NCI-H2107 treated with DMSO at 0.1 percent for 48 hours (cell line): ENCODE measurements around the gene KCNQ2.

ENCODE experiments used
- DNase-seq: peaks from one replicate; lab custom pipeline; 2025; ENCODE audit not compliant: unreplicated experiment; lab: John Stamatoyannopoulos, UW

KCNQ2 gene

DNA sequence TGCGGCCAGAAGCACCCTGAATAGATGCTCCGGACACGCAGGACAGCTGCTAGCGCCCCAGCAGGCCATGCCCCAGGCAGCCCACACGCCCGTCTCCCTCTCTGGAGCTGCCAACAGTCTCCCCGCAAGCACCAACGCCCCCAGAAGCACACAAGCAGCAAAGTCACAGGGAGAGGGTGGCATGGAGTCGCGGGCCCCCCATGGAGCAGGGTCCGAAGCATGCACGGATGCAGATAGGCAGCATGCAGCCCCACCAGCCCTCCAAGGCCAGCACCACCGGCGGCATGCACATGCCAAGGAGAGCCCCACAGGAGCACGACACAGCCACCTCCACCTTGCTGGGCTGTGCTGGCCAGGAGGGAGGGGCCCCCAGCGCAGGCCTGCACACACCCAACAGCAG, 53.8 kb downstream of the KCNQ2 start:
- DNase-seq = no peak

- DNase-seq = no peak
Measured at GRCh38 chr20:63417738-63418120, 54.7 kb downstream of the KCNQ2 start.

DNA sequence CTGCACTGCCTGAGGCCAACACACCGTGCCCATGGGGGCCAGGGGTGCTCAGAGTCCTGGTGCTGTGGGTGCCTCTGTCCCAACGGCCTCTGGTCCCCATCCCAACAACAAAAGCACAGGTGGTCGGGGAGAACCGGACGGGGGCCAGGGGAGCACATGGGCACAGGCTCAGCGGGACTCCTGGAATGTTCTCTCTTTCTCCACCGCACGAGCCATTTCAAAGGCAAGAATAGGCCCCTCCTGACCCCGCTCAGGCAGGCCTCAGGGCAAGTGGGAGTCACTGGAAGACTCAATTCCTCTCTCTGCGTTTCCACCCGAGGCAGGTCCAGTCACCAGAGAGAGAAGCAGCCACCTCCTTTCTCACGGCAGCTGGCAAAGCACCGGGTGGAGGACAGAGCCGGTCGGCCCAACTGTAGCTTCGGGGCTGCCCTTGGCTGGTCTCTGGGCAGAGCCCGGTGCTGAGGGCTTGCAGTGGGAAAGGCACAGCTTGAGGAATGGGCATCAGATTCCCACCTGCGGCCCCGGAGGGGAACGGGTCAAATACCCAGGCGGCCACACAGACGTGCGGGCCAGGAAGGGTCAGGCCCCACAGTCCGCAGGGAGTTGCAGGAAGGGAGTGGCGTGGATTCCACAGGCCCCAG, 55.2 kb downstream of the KCNQ2 start:
- no peak for DNase-seq

GRCh38 chr20:63416631-63417030, 55.8 kb downstream of the KCNQ2 start:
- DNase-seq = no peak

- no peak for DNase-seq
Measured at GRCh38 chr20:63415647-63416391, 56.6 kb downstream of the KCNQ2 start.

DNA sequence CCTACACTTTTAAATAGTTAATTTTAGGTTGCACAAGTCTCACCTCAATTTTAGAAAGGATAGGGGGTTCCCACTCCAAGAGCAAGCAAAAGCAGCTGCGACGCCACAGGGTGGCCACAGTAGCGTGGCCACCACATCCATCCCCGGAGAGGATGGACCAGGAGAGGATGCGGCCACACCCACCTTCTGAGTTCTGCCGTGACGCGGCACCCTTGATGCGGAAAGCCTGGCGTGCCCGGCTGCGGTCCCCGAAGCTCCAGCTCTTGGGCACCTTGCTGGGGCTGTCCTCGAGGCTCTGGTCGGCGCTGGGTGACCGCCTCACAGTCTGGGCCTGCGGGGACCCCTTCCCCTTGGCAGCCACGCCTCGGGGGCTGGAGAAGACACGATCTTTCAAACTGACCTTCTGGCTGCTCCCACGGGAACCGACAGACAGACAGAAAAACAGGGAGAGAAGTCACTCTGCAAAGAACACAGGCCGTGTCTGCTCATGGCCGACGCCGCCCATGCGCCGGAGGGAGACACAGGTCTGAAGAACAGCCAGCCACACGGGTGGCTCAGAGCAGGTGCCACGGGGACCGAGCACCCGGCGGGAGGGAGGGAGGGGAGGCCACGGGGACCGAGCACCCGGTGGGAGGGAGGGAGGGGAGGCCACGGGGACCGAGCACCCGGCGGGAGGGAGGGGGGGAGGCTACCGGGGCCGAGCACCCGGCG, 57.6 kb downstream of the KCNQ2 start:
- no peak for DNase-seq

GRCh38 chr20:63413963-63414684, 58.3 kb downstream of the KCNQ2 start:
- DNase-seq = no peak

DNA sequence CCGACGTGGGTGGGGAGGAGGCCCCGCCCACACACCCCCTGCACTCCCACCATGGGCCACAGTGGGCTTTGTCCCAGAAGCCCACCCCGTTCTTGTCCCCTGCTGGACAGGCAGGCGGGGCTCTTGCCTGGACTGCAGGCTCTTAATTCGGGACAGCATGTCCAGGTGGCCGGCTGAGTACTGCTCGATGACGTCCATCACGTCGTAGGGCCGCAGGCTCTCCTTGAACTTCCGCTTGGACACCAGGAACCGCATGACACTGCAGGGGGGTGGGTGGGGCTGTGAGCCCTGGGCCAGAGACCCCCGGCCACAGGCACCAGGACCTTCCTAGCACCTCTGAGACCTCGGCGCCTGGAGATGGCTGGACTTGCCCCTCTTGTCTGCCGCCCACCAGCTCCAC, 59.1 kb downstream of the KCNQ2 start:
- no peak for DNase-seq

DNA sequence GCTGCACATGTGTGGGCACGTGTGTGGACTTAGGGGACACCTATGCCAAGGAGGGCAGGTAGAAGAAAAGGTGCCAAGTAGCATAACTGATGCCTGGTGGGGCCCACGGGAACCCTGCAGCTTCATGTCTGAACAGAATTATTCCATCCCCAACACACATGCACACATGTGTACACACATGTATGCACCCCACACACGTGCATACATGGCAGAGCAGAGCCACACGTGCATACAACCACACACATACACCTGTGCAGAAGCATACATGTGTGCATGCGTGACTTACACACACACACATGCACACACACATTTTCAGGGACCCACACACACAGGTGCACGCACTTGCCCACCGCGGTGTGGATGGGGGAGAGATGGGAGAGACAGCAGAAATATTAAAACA, 59.6 kb downstream of the KCNQ2 start:
- DNase-seq = no peak

- no peak for DNase-seq
Measured at GRCh38 chr20:63411898-63412631, 60.4 kb downstream of the KCNQ2 start.

GRCh38 chr20:63411151-63411897, 61.1 kb downstream of the KCNQ2 start:
- no peak for DNase-seq

GRCh38 chr20:63409834-63410435, 62.5 kb downstream of the KCNQ2 start:
- no peak for DNase-seq

- DNase-seq = no peak
Measured at GRCh38 chr20:63409066-63409833, 63.2 kb downstream of the KCNQ2 start.

GRCh38 chr20:63408684-63409046, 63.8 kb downstream of the KCNQ2 start:
- DNase-seq = no peak

DNA sequence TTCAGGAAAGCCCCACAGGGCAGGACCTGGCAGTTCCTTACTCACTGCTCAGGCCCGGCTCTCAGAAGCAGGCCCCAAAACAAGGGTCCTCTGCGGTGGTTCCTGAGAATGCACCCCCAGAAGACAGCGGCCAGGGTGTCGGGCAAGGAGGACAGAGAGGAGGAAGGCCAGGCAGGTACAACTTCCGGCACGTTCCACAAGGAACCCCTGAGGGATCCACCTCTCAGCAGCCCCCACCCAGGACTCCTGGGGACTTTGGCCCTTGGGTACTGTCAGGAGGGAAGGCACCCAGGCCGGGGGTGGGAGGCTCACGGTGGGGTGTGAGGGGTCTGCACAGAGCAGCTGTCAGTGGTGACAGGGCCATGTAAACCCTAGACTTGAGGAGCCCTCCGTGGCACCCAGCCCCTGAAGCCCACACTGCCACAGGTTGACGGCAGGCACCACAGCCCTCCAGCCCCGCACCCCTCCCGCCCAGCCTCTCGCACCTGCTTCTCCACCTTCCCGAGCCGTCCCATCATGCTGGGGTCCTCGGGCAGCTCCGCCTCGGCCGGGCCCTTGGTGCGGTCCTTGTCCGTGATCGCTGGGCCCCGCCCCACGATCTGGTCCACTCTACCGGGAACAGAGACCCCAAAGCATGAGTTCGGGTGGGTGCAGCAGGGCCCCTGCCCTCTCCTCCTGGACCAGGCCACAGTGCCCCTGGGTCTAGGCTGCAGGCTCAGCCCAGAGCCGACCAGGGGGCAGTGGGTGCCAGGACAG, 64.3 kb downstream of the KCNQ2 start:
- no peak for DNase-seq

GRCh38 chr20:63406617-63407245, 65.7 kb downstream of the KCNQ2 start:
- no peak for DNase-seq

DNA sequence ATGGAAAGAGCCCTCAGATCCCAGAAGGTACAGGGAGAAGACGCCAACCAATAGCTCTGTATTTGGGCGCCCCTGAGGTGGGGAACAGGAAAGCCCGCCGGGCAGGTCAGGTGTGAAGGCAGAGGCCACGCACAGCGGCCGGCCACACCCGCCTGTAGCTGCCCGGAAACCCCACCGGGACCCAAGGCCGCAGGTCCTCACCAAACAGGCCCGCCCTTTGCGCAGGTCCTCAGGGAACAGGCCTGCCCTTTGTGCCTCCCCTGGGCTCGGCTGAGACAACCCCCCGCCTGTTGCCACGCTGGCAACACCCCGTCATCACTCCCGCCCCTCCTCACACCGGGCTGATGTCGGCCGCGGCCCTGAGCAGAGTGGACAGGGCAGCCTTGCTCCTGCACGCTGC, 66.4 kb downstream of the KCNQ2 start:
- DNase-seq = no peak
